GM12874 (cell line): ENCODE results near the gene TDP2.
A peak's percentile ranks its signal among the peaks of the same experiment; 100 is the strongest.

Source experiments
- TF ChIP-seq, protein P1 (sequence below): IDR thresholded peaks from 2 replicates; pipeline ENCODE4 v1.5.1; 2011; ENCODE audit warnings: low read depth, mild to moderate bottlenecking, control low read depth, low read length, moderate library complexity; ENCODE audit not compliant: insufficient read depth

Gene TDP2

DNA sequence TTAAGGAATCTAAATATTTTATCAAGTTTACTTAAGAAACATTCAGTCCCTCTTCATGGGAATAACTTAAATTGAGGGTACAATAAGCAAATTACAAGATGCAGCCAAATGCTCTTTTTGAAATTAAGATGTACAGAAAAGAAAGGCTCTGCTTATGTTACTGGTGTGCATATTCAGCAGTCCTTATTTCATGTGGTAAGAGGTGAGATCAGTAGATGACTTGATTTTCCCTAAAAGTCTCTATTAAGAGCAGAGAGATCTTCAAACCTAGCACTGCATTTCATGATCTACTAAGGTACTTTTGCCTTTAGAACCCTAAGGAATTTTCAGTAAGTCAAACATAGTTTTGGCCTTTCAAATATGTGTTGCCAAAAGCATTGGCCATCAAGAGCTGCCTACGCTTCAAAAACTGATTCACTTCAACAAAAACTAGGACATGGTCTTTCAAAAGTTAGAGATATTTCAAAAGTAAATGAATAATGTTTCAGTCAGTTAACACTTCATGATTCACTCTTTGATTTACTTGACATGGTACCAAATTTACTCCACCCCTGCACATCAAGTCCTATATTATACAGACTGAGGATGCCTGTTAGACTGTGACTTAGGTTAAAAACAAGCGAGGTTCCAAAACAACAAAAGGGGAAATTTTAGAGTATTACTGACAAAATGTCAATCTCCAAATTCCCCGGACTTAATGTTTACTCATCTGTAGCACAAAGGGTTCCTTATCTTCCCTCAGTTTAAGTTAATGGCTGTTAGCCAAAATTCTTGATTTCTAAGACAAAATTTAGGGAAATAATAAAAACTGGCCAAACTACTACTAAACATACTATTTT, 33.0 kb upstream of the TDP2 start:
- TF ChIP-seq, protein P1, sequence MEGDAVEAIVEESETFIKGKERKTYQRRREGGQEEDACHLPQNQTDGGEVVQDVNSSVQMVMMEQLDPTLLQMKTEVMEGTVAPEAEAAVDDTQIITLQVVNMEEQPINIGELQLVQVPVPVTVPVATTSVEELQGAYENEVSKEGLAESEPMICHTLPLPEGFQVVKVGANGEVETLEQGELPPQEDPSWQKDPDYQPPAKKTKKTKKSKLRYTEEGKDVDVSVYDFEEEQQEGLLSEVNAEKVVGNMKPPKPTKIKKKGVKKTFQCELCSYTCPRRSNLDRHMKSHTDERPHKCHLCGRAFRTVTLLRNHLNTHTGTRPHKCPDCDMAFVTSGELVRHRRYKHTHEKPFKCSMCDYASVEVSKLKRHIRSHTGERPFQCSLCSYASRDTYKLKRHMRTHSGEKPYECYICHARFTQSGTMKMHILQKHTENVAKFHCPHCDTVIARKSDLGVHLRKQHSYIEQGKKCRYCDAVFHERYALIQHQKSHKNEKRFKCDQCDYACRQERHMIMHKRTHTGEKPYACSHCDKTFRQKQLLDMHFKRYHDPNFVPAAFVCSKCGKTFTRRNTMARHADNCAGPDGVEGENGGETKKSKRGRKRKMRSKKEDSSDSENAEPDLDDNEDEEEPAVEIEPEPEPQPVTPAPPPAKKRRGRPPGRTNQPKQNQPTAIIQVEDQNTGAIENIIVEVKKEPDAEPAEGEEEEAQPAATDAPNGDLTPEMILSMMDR, result no peak

DNA sequence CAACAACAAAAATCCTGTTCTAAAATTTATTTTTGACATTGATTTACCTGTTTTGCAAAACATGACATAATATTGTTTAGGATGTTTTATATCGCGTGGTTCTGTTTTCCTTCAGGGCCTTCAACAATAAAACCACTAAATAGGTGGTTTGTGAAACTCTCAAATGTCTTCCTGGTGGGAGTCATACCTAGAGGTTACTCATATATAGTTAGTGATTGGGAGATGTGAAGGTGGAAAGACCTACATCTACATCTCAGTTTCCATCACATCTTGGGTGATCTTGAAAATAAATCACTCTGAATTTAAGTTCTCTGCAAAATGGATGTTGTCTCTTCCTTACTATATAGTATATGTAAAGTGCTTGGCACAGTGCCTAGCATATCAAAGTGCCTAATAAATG, 29.4 kb upstream of the TDP2 start:
- TF ChIP-seq, protein P1, result no peak

DNA sequence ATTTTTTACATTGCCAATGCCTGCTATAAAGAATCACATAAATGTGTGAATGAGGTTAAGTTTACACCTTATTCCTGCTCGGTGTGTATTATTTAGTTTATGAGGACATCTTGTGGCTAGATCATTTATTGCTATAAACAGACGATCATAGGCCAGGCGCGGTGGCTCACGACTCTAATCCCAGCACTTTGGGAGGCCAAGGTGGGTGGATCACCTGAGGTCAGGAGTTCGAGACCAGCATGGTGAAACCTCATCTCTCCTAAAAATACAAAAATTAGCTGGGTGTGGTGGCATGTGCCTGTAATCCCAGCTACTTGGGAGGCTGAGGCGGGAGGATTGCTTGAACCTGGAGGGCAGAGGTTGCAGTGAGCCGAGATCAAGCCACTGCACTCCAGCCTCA, 28.9 kb upstream of the TDP2 start:
- TF ChIP-seq, protein P1, result 0 out of 2 replicates have a peak, but pooled peaks have one; percentile 17

DNA sequence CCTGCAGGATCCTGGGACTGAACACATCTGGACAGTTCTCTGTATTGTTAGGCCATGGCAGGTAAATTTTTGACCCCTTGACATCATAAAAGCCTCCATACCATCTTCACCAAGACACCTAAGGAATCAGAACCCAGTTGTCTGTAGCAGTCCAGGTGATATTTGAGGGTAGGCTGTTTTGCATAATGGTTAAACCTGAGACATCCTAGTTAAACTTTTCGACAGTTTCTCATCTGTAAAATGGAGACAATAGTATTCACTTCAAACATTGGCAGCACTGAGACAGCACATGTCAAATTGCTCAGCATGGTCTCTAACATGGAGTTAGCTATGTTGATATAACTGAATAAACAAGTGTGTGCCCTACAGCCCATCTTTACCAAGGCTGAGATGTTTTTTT, 27.5 kb upstream of the TDP2 start:
- TF ChIP-seq, protein P1, result no peak

DNA sequence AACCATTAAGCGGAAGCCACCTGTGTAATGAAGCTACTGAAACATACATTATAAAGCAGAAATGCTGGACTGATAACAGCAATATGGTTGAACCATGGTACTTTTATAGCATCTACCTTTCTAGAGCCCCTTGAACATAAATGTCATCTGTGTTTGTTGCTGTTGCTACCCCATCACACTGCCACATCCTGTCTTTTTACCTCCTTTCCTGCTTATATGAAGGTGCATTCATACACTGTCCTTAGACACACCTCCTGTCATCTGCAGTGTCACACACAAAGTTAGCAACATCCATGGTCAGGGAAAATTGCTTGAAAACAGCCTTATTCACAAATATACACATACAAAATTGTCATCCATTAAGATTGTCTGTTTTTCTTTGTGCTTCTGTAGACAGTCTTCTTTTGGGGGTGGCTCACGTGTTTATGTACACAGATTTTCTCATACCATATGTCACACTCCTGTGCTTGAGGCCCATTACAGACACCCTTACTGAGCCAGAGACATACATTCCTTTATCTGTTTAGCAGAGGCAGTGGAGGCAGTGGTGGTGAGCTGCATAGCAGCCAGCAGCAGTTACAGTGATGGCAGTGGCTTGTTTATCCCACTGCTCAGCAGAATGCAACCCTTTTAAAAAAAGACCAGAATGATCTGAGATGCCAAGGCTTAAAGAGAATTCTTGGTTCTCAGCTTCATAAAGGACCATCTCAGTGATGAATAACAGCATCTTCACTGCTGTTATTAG, 26.3 kb upstream of the TDP2 start:
- TF ChIP-seq, protein P1, result no peak

DNA sequence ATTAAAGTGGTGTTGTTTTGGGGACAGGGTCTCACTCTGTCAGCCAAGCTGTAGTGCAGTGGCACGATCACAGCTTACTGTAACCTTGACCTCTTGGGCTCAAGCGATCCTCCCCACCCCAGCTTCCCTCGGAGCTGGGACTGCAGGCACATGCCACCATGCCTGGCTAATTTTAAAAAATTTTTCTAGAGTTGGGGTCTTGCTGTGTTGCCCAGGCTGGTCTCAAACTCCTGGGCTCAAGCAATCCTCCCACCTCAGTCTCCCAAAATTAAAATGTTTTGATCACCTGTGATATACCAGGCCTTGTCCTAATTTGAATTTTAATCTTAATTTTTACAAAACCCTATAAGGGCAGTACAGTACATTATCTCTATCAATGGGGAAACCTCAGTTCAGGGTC, 25.7 kb upstream of the TDP2 start:
- TF ChIP-seq, protein P1, result no peak

DNA sequence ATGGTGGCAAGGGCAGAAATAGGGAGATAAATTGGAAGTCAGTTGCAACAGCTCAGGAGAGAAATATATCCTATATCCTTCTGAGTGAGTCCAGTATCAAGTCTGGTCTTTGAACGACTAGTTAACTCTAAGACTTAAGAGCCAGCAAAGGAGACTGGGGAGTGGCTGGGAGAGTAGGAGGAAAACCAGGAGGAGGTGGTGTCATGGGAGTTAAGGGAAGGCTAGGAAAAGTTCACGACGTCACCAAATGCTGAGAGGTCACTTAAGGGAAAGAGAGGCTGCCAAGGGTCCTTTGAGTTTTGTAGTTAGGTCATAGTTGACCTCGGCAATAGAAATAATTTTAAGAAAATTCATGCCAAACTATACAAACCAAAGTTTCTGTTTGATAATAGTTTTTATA, 25.3 kb upstream of the TDP2 start:
- TF ChIP-seq, protein P1, result no peak
